ENCODE data around the gene ANOS1.

Gene ANOS1

GRCh38 chrX:8717354-8717753 is 14.6 kb downstream of the ANOS1 start:
- no peak for DNase-seq

- no peak for DNase-seq
These were observed 17.8 kb downstream of the ANOS1 start for GRCh38 chrX:8714164-8714563.

- no peak for DNase-seq
These were observed 20.5 kb downstream of the ANOS1 start for GRCh38 chrX:8711401-8711800.

GRCh38 chrX:8704184-8704583 is 27.8 kb downstream of the ANOS1 start:
- no peak for DNase-seq

GRCh38 chrX:8692871-8693270 is 39.1 kb downstream of the ANOS1 start:
- DNase-seq: no peak

GRCh38 chrX:8689473-8689872 is 42.5 kb downstream of the ANOS1 start:
- DNase-seq: no peak

GRCh38 chrX:8688776-8689175 is 43.2 kb downstream of the ANOS1 start:
- DNase-seq: no peak

- DNase-seq: no peak
These were observed 47.6 kb downstream of the ANOS1 start for GRCh38 chrX:8684201-8684965.

- DNase-seq: no peak
These were observed 48.2 kb downstream of the ANOS1 start for GRCh38 chrX:8683687-8684086.

- DNase-seq: no peak
These were observed 52.4 kb downstream of the ANOS1 start for GRCh38 chrX:8679550-8679949.

- no peak for DNase-seq
These were observed 56.8 kb downstream of the ANOS1 start for GRCh38 chrX:8675006-8675630.

- DNase-seq: no peak
These were observed 58.7 kb downstream of the ANOS1 start for GRCh38 chrX:8673201-8673600.

- DNase-seq: no peak
These were observed 59.8 kb downstream of the ANOS1 start for GRCh38 chrX:8672176-8672575.

- DNase-seq: no peak
These were observed 63.1 kb downstream of the ANOS1 start for GRCh38 chrX:8668813-8669212.

- no peak for DNase-seq
These were observed 68.6 kb downstream of the ANOS1 start for GRCh38 chrX:8663325-8663724.

GRCh38 chrX:8657883-8658282 is 74.1 kb downstream of the ANOS1 start:
- DNase-seq: no peak

GRCh38 chrX:8653956-8654355 is 78.0 kb downstream of the ANOS1 start:
- no peak for DNase-seq

- DNase-seq: no peak
These were observed 82.0 kb downstream of the ANOS1 start for GRCh38 chrX:8649969-8650368.

GRCh38 chrX:8647176-8647575 is 84.8 kb downstream of the ANOS1 start:
- DNase-seq: no peak

- DNase-seq: no peak
These were observed 91.9 kb downstream of the ANOS1 start for GRCh38 chrX:8639949-8640475.

- DNase-seq: no peak
These were observed 95.4 kb downstream of the ANOS1 start for GRCh38 chrX:8636497-8636896.

- no peak for DNase-seq
These were observed 96.1 kb downstream of the ANOS1 start for GRCh38 chrX:8635812-8636211.

GRCh38 chrX:8632924-8633323 is 99.0 kb downstream of the ANOS1 start:
- no peak for DNase-seq

GRCh38 chrX:8629871-8630270 is 102.1 kb downstream of the ANOS1 start:
- no peak for DNase-seq

- DNase-seq: no peak
These were observed 104.1 kb downstream of the ANOS1 start for GRCh38 chrX:8627796-8628195.

Measured in activated effector memory CD4-positive, alpha-beta T cell treated with Interleukin-2 at 50 U/mL for 16 hours (primary cell).